Activated CD8-positive, alpha-beta T cell treated with anti-CD3 and anti-CD28 coated beads, Interleukin-2, amount 10 ng/mL, durations not matched to agents 7 days and 5 days (primary cell): ENCODE results near the gene TMEM50A. TPM values are rescaled to one million over a fixed set of nuclear protein-coding genes. Genes with fewer than 3 reads are reported as not detected.
"Not testable (repeated sequence)": the region's sequence is repeated elsewhere in the genome, so short reads cannot be mapped to it uniquely, and the experiment has no call there.

ENCODE experiments used
- ATAC-seq: fragments of 150-1000 bp; cut with Tn5 transposase; one replicate; pipeline ENCODE4 v1.10.0; 2021; ENCODE audit warnings: moderate library complexity
- CTCF ChIA-PET: fragments of 350-600 bp; sonication (Branson Sonifier 250); formaldehyde crosslinking; loops from one replicate; lab custom pipeline; 2021; ENCODE audit warnings: antibody characterized with exemption; lab: Charles Lee
- POLR2A ChIA-PET: fragments of 350-600 bp; sonication (Branson Sonifier 250); formaldehyde crosslinking; loops from one replicate; lab custom pipeline; 2021; ENCODE audit warnings: antibody characterized with exemption; lab: Charles Lee
- DNase-seq: peaks from one replicate; pipeline ENCODE4 v3.0.0-alpha.2; 2020
- H3K27ac Mint-ChIP-seq: one replicate; pipeline ENCODE4 v1.8.0; 2021; ENCODE audit warnings: mild to moderate bottlenecking, mixed read lengths
- H3K27me3 Mint-ChIP-seq: one replicate; pipeline ENCODE4 v1.8.0; 2021; ENCODE audit warnings: low read depth, mixed read lengths
- H3K36me3 Mint-ChIP-seq: one replicate; pipeline ENCODE4 v1.8.0; 2021; ENCODE audit warnings: low read depth, mixed read lengths
- H3K4me1 Mint-ChIP-seq: one replicate; pipeline ENCODE4 v1.8.0; 2021; ENCODE audit warnings: low read depth, mixed read lengths
- H3K4me3 Mint-ChIP-seq: one replicate; pipeline ENCODE4 v1.8.0; 2021; ENCODE audit warnings: mild to moderate bottlenecking, mixed read lengths
- H3K9me3 Mint-ChIP-seq: one replicate; pipeline ENCODE4 v1.8.0; 2022; ENCODE audit warnings: mixed read lengths; ENCODE audit not compliant: insufficient read depth
- total RNA-seq, 2 experiments: library from RNA; stranded (reverse); gene quantifications; one replicate each; pipeline ENCODE4 v1.2.3, GENCODE V29; 2021

TMEM50A gene
- 100 to 1,000 TPM; 117 to 127 TPM for total RNA-seq

DNA sequence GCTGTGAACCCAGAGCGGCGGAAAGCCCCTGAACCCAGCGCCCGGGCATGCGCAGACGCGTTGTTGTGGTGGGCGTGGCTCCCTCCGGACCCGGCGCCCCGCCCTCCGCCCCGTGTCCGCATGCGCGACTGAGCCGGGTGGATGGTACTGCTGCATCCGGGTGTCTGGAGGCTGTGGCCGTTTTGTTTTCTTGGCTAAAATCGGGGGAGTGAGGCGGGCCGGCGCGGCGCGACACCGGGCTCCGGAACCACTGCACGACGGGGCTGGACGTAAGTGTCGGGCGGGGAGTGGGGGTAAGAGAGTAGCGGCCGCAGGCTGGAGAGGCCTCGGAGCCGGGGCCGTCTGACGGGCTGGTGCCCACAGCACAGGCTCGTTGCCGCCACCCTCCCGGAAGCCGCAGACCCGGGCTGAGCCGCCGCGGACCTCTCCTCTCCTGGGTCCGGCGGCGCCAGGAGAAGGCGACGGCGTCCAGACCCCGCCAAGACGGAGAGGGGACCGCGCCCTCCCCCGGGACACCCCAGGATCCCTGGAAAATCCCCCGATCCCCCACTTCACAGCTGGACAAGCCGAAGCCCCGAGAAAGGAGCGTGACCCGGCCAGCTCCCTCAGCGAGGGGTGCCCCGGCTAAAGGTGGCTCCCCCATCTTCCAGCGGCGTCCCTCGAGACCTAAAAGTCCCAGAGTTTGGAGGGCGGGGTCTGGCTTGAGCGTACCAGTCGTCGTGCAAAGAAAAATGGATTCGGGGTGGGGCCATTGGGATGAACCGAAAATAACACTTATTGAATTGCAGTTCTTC, at the start of gene TMEM50A:
TSS of gene TMEM50A (plus strand) at position 147 of the 794 bp plus-strand sequence. CDS start 2,153 bp downstream, outside the sequence.
- H3K36me3 Mint-ChIP-seq: peaks cover 28% of the 10 kb centered on the region
- DNase-seq: peak; percentile 91
- POLR2A ChIA-PET: interaction anchor here (0.5 to 1.2 kb wide), 5 partner anchors 10 to 481 kb away, joined by 3 to 6 read pairs (median 4); partner anchors contain the start of gene MTFR1L
- peak within 1 kb of the TSS; percentile 96 for H3K27ac Mint-ChIP-seq
- no peaks in the 10 kb centered on the region for H3K9me3 Mint-ChIP-seq
- CTCF ChIA-PET: no interaction called here
- H3K4me1 Mint-ChIP-seq: peaks cover 33% of the 10 kb centered on the region
- H3K27me3 Mint-ChIP-seq: no peaks in the 10 kb centered on the region
- ATAC-seq: peak; percentile 80
- peak within 1 kb of the TSS; percentile 94 for H3K4me3 Mint-ChIP-seq

DNA sequence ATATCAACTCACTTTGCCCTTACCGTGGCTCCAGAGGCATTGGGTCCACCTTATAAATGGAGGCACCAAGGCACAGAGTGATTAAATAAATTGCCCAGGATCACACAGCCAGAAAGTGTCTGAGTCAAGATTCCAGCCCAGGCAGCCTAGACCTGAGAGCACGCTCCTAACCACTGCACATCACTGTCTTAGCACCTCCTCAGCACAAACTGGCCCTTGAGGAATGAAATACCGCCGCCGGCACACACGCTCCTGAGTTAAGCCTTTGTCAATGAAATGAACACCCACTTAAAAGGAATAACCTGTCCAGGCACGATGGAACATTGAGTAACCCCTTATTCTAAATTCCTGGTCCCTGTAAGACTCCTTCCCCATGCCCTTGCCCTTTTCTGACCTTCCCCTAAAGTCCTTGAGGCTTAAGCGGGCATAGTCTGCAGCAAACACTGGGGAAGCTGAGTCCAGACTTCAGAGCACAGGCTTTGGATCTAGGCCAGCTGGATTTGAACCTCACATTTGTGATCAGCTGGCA, 49.5 kb upstream of the TMEM50A start:
- H3K36me3 Mint-ChIP-seq, H3K9me3 Mint-ChIP-seq, H3K27me3 Mint-ChIP-seq, DNase-seq, H3K27ac Mint-ChIP-seq, H3K4me1 Mint-ChIP-seq, ATAC-seq, CTCF ChIA-PET, POLR2A ChIA-PET, H3K4me3 Mint-ChIP-seq: not testable (repeated sequence)

DNA sequence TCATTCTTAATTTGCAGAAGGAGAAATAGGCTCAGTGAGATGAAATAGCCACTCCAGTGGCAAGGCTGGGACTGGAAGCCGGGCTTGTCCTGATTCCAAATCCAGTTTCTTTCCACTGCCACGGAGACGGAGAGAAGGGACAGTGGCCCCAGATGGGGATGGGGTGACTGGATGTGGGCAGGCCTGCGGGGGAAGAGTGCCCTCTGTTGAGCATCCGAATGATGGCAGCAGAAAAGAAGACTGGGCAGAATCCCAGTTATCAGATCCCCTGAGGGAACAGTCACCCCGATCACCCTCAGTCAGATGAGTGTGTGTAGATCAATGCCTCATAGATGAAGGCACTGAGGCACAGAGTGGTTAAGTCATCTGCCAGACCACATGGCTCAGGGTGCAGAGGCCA, 48.1 kb upstream of the TMEM50A start:
- DNase-seq, H3K27ac Mint-ChIP-seq, H3K4me3 Mint-ChIP-seq, POLR2A ChIA-PET, H3K27me3 Mint-ChIP-seq, H3K36me3 Mint-ChIP-seq, H3K9me3 Mint-ChIP-seq, H3K4me1 Mint-ChIP-seq: not testable (repeated sequence)
- peak; percentile 83 for ATAC-seq
- CTCF ChIA-PET: interaction anchor here (1.3 kb wide), 1 partner anchor 50 kb away, joined by 4 read pairs; no protein-coding TSS in a partner anchor

DNA sequence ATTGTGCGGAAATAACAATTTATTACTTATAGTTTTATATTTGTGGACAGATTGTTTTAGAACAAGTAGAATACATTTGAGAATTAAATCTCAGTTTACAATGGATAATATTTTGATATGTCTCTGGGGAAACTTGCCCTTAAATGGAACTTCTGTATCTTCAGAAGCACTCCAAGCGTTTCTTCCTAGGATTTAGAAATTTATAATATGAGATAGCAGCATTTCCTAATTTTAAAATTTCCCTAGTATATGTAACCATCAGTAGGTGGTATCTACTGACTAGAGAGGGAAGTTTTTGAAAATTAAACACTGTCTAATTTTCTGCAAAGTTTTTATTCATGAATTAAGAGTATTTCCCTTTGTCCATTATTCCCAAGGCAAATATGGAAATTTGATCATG, 44.7 kb upstream of the TMEM50A start:
- H3K27ac Mint-ChIP-seq, H3K4me1 Mint-ChIP-seq, H3K36me3 Mint-ChIP-seq, H3K9me3 Mint-ChIP-seq, ATAC-seq, H3K27me3 Mint-ChIP-seq, DNase-seq, H3K4me3 Mint-ChIP-seq, CTCF ChIA-PET, POLR2A ChIA-PET: not testable (repeated sequence)

DNA sequence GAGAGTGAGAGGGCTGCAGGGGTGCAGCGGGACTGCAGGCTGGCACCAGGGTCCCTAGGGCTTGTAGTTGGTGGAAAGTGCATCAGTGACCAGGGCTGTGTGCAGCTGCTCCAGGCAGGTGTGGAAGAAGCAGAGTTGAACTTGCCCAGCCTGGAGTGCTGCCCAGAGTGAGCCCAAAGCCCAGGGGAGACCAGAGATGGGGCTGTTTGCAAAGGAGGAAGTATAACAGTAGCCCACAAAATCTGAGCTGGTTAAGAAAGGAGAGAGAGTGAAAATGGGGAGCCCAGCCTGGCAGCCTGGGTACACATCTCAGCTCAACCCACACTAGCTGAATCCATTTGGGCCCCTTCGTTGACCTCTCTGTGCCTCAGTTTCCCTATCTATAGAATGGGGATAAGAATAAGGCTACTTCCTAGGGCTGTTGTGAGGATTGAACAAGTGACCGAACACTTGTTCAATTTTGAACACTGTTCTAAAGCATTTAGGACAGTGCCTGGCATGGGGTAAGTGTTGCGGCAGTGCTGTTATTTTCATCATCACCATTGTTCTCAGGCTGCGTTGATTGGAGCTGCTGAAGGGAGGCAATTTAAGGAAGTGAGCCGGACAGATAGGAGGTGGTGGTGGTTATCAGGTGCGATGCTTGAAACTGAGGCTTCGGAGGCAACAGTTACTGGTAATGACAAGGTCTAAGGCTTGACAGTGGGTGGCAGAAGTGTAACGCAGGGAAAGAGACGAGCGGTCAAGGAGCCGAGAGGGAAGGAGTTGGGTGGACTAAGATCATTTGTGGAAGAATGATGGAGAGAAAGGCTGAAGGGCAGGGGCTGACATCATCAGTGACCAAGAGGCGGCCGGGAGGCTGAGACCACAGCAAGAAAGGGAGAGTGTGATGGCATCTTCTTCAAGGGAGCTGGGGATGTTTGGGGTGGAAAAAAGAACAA, 43.0 kb upstream of the TMEM50A start:
- H3K27me3 Mint-ChIP-seq, POLR2A ChIA-PET, H3K4me3 Mint-ChIP-seq, ATAC-seq, H3K36me3 Mint-ChIP-seq, CTCF ChIA-PET, H3K4me1 Mint-ChIP-seq, H3K9me3 Mint-ChIP-seq, H3K27ac Mint-ChIP-seq, DNase-seq: not testable (repeated sequence)

DNA sequence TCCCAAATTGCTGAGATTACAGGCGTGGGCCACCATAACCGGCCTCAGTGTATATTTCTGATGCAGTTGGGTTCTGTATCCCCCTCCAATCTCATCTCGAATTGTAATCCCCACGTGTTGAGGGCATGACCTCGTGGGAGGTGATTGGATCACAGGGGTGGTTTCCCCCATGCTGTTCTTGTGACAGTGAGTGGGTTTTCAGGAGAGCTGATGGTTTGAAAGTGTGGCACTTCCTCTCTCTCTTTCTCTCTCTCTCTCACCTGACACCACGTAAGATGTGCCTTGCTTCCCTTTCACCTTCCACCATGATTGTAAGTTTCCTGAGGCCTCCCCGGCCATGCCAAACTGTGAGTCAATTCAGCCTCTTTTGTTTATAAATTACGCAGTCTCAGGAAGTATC, 41.6 kb upstream of the TMEM50A start:
- H3K9me3 Mint-ChIP-seq, H3K27ac Mint-ChIP-seq, CTCF ChIA-PET: not testable (repeated sequence)

DNA sequence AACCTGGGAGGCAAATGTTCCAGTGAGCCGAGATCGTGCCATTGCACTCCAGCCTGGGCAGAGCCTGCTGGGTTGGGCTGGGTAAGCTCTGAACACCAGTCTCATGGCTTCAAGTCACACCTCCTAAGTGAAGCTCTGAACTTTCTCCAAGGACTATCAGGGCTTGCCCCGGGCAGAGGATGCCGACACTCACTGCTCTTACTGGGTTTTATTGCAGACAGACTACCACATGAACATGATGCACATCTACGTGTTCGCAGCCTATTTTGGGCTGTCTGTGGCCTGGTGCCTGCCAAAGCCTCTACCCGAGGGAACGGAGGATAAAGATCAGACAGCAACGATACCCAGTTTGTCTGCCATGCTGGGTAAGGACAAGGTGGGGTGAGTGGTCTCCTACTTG, 37.4 kb upstream of the TMEM50A start:
- H3K27me3 Mint-ChIP-seq, H3K36me3 Mint-ChIP-seq, H3K27ac Mint-ChIP-seq, DNase-seq, H3K4me1 Mint-ChIP-seq, ATAC-seq, POLR2A ChIA-PET, H3K4me3 Mint-ChIP-seq, CTCF ChIA-PET, H3K9me3 Mint-ChIP-seq: not testable (repeated sequence)

More for the DNA sequence above, 41.6 kb upstream of the TMEM50A start:
- DNase-seq, H3K36me3 Mint-ChIP-seq, ATAC-seq, POLR2A ChIA-PET, H3K4me3 Mint-ChIP-seq, H3K4me1 Mint-ChIP-seq, H3K27me3 Mint-ChIP-seq: not testable (repeated sequence)

DNA sequence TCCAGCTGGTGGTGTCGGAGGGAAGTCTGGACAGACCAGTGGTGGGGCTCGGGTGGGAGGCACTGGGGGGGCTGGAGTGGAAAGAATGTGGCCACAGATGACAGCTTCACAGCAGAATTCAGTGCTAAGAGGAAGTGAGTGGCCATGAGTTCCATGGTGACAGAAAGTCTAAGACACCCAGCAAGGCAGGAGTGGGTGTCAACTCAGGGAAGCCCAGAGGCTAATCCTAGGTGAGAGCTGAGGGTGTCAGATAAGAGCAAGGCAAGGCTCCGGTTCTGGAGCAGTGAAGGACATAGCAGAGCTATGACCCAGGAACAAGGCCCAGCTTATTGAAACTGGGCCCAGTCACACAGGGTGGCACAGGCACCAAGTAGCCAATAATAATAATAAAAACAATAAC, 35.8 kb upstream of the TMEM50A start:
- H3K36me3 Mint-ChIP-seq, CTCF ChIA-PET, ATAC-seq, DNase-seq, POLR2A ChIA-PET, H3K4me1 Mint-ChIP-seq, H3K9me3 Mint-ChIP-seq, H3K4me3 Mint-ChIP-seq, H3K27ac Mint-ChIP-seq, H3K27me3 Mint-ChIP-seq: not testable (repeated sequence)

DNA sequence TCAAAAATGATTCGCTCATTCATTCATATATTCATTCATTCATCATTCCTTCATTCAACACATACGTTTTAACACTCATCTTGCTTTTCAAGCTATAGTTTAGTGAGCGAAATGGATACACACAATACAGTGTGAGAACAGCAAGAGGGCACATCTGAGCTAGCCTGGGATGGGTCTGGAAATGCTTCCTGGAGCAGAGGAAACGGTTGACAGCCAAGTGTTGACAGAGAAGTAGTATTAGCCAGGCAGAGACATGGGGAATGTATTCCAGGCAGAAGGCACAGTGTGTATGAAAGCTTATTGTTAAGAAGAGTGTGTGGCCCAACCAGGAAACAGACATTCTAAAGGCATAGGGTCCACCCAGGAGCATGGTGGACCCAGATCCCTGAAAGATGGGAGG, 33.2 kb upstream of the TMEM50A start:
- CTCF ChIA-PET, H3K9me3 Mint-ChIP-seq, H3K27me3 Mint-ChIP-seq: not testable (repeated sequence)

DNA sequence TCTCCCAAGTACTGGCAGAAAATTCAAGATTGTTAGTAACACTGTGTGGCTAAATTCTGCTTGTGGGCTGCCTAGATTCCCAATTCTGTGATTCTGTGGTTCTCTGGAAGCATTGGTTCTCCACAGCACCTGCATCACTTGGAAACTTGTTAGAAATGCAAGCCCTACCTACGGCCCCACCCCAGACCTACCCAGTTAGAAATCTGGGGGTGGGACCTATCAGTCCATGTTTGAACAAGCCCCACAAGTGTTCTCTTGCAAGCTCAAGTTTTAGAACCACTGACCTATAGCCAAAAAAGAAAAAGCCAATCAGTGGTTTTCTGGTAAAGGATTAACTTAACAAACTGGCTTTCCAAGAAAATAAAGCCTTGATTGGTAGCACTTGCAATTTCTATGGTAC, 30.0 kb upstream of the TMEM50A start:
- ATAC-seq, H3K9me3 Mint-ChIP-seq, CTCF ChIA-PET, H3K4me3 Mint-ChIP-seq, H3K27ac Mint-ChIP-seq, DNase-seq, H3K4me1 Mint-ChIP-seq, POLR2A ChIA-PET, H3K27me3 Mint-ChIP-seq: not testable (repeated sequence)
- peaks cover 19% of the 10 kb centered on the region for H3K36me3 Mint-ChIP-seq

More for the DNA sequence above, 33.2 kb upstream of the TMEM50A start:
- DNase-seq, H3K4me3 Mint-ChIP-seq, H3K4me1 Mint-ChIP-seq, H3K36me3 Mint-ChIP-seq, ATAC-seq, H3K27ac Mint-ChIP-seq, POLR2A ChIA-PET: not testable (repeated sequence)

DNA sequence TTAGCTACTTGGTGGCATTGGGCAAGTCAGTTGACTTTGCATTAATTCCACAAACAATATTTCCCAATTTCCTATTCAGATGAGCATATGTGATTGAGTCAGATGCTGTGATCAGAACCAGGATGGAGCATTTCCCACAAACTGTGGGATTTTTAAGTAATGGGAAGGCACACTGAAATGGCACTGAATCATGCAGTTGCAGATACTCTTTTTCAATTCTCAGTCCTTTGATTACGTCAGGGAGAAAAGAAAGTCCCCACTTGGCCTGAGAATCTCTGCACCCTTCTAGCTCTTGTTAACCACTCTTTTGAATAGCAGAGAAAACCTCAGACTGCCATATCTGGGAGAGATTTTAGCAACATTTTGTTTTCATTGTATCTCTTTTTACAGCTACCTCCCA, 29.0 kb upstream of the TMEM50A start:
- H3K9me3 Mint-ChIP-seq, CTCF ChIA-PET, DNase-seq, H3K4me3 Mint-ChIP-seq, H3K4me1 Mint-ChIP-seq, H3K27me3 Mint-ChIP-seq, H3K27ac Mint-ChIP-seq, ATAC-seq, POLR2A ChIA-PET: not testable (repeated sequence)
- peaks cover 24% of the 10 kb centered on the region for H3K36me3 Mint-ChIP-seq
